DMS114 treated with DMSO at 0.1 percent for 48 hours (cell line): Measurements from ENCODE around the gene NUDT19.
A peak's percentile ranks its signal among the peaks of the same experiment; 100 is the strongest.
"Not testable (repeated sequence)": the region's sequence is repeated elsewhere in the genome, so short reads cannot be mapped to it uniquely, and the experiment has no call there.

ENCODE experiments used
- DNase-seq: peaks from one replicate; lab custom pipeline; 2025; ENCODE audit not compliant: unreplicated experiment; lab: John Stamatoyannopoulos, UW

NUDT19 gene

GRCh38 chr19:32691291-32691951 lies at the start of gene NUDT19:
Gene NUDT19, plus strand, starts transcription at chr19:32691821. Its CDS starts 140 bp downstream, at chr19:32691961.
- DNase-seq: peak; percentile 69

- no peak for DNase-seq
Measured at GRCh38 chr19:32642771-32643170, 48.9 kb upstream of the NUDT19 start.

- no peak for DNase-seq
Measured at GRCh38 chr19:32646556-32646955, 45.1 kb upstream of the NUDT19 start.

- DNase-seq: no peak
Measured at GRCh38 chr19:32647361-32647760, 44.3 kb upstream of the NUDT19 start.

- DNase-seq: no peak
Measured at GRCh38 chr19:32649751-32650150, 41.9 kb upstream of the NUDT19 start.

- DNase-seq: no peak
Measured at GRCh38 chr19:32650671-32651070, 41.0 kb upstream of the NUDT19 start.

GRCh38 chr19:32651729-32652140 lies 39.9 kb upstream of the NUDT19 start:
- peak; percentile 3 for DNase-seq

GRCh38 chr19:32652331-32652730 lies 39.3 kb upstream of the NUDT19 start:
- DNase-seq: not testable (repeated sequence)

GRCh38 chr19:32652894-32653598 lies 38.6 kb upstream of the NUDT19 start:
- DNase-seq: no peak

- DNase-seq: no peak
Measured at GRCh38 chr19:32653599-32653915, 38.1 kb upstream of the NUDT19 start.

- not testable (repeated sequence) for DNase-seq
Measured at GRCh38 chr19:32656379-32656778, 35.2 kb upstream of the NUDT19 start.

GRCh38 chr19:32658075-32658474 lies 33.5 kb upstream of the NUDT19 start:
- no peak for DNase-seq

GRCh38 chr19:32658527-32658926 lies 33.1 kb upstream of the NUDT19 start:
- no peak for DNase-seq

GRCh38 chr19:32661318-32661717 lies 30.3 kb upstream of the NUDT19 start:
- no peak for DNase-seq

- no peak for DNase-seq
Measured at GRCh38 chr19:32662186-32662585, 29.4 kb upstream of the NUDT19 start.

- DNase-seq: no peak
Measured at GRCh38 chr19:32666084-32666483, 25.5 kb upstream of the NUDT19 start.

- DNase-seq: no peak
Measured at GRCh38 chr19:32669310-32669709, 22.3 kb upstream of the NUDT19 start.

- DNase-seq: no peak
Measured at GRCh38 chr19:32671883-32672593, 19.6 kb upstream of the NUDT19 start.

GRCh38 chr19:32672841-32673240 lies 18.8 kb upstream of the NUDT19 start:
- DNase-seq: no peak

GRCh38 chr19:32673573-32673972 lies 18.0 kb upstream of the NUDT19 start:
- DNase-seq: no peak

- no peak for DNase-seq
Measured at GRCh38 chr19:32674153-32674930, 17.3 kb upstream of the NUDT19 start.
